K562 (cell line): Measurements from ENCODE around the gene SDHAF1. TPM values are rescaled to one million over a fixed set of nuclear protein-coding genes. Genes with fewer than 3 reads are reported as not detected.
A peak's percentile ranks its signal among the peaks of the same experiment; 100 is the strongest.

Source experiments
- ATAC-seq: fragments of 200-7000 bp; cut with Tn5 transposase; 3 replicates; pipeline ENCODE4 v1.9.1; 2020; ENCODE audit warnings: moderate library complexity
- BruUV-seq: library from RNA; stranded (reverse); fragments of 400-500 nt; replicated peaks from 2 replicates; lab custom pipeline; 2021; lab: Mats Ljungman, UMichigan
- CTCF ChIA-PET: fragments of 300-600 bp; formaldehyde crosslinking; extraction: SDS; loops from one replicate; lab custom pipeline; 2021; ENCODE audit warnings: low intra/inter-chr PET ratio; lab: Yijun Ruan, JAX
- POLR2A ChIA-PET: fragments of 300-600, 350-650 bp; sonication (Branson Sonifier 250); formaldehyde crosslinking; extraction: SDS; loops from one replicate; lab custom pipeline; 2021; ENCODE audit warnings: antibody characterized with exemption, inconsistent platforms; lab: Yijun Ruan, JAX
- DNase-seq, 4 experiments: peaks; one replicate each; pipeline versions ENCODE4 v3.0.0 to v3.0.0-alpha.2; 2011 to 2018; ENCODE audit warnings: low spot score in 3 of 4, mixed read lengths in 3 of 4; ENCODE audit errors: extremely low read depth in 1 of 4
- FAIRE-seq: peaks from 2 replicates; lab custom pipeline; 2011; peaks lifted over from hg19 to GRCh38; lab: Jason Lieb, UNC
- H2AFZ ChIP-seq: 2 replicates; pipeline ENCODE4 v1.6.0; 2011; ENCODE audit warnings: low read depth, low read length, control low read depth, inconsistent platforms
- H3K27ac ChIP-seq: fragments of 200-600 bp; 3 replicates; pipeline ENCODE4 v1.8.0; 2011; ENCODE audit warnings: low read depth, mild to moderate bottlenecking, control low read depth, inconsistent platforms, low read length, moderate library complexity, mixed read lengths; ENCODE audit errors: extremely low read depth
- H3K27me3 ChIP-seq, 2 experiments: fragments of 300-600 bp in 1 of 2; 2 replicates in 1 of 2; 3 replicates in 1 of 2; pipeline versions ENCODE4 v1.6.0 to v1.8.0; 2011; ENCODE audit warnings: inconsistent platforms in 2 of 2, low read length in 2 of 2, mild to moderate bottlenecking in 1 of 2, mixed read lengths in 1 of 2, moderate library complexity in 1 of 2; ENCODE audit not compliant: control insufficient read depth in 2 of 2, insufficient read depth in 2 of 2
- H3K36me3 ChIP-seq: fragments of 300-600 bp; 3 replicates; pipeline ENCODE4 v1.8.0; 2011; ENCODE audit warnings: mild to moderate bottlenecking, low read length, inconsistent platforms; ENCODE audit not compliant: control insufficient read depth, insufficient read depth
- H3K4me1 ChIP-seq, 2 experiments: fragments of 200-600 bp in 1 of 2; replicated peaks in 1 of 2; 2 replicates in 1 of 2; 3 replicates in 1 of 2; pipeline versions ENCODE4 v1.5.1 to v1.8.0; 2011; ENCODE audit warnings: inconsistent platforms in 2 of 2, low read length in 2 of 2, mild to moderate bottlenecking in 1 of 2, mixed read lengths in 1 of 2, moderate library complexity in 1 of 2; ENCODE audit not compliant: control insufficient read depth in 2 of 2, insufficient read depth in 2 of 2
- H3K4me2 ChIP-seq: 2 replicates; pipeline ENCODE4 v1.6.1; 2011; ENCODE audit warnings: low read length, control low read depth, inconsistent platforms, mixed read lengths; ENCODE audit not compliant: insufficient read depth
- H3K4me3 ChIP-seq: fragments of 200-600 bp; sonication (generic), shearing (Covaris generic); 2 replicates; pipeline ENCODE4 v1.5.1; 2016; ENCODE audit warnings: control low read depth, inconsistent platforms
- H3K79me2 ChIP-seq: fragments of 200-600 bp; 3 replicates; pipeline ENCODE4 v1.8.0; 2011; ENCODE audit warnings: low read length, inconsistent platforms; ENCODE audit not compliant: control insufficient read depth, insufficient read depth
- H3K9ac ChIP-seq, 2 experiments: 2 replicates each; pipeline versions ENCODE4 v1.6.0 to v1.6.1; 2011; ENCODE audit warnings: low read depth in 2 of 2, low read length in 2 of 2, control low read depth in 1 of 2, inconsistent platforms in 1 of 2, mild to moderate bottlenecking in 1 of 2, mixed read lengths in 1 of 2; ENCODE audit not compliant: insufficient read depth in 1 of 2
- H3K9me1 ChIP-seq: one replicate; pipeline ENCODE4 v1.6.0; 2011; ENCODE audit warnings: inconsistent platforms, mild to moderate bottlenecking, low read length, moderate library complexity; ENCODE audit not compliant: control insufficient read depth, insufficient read depth
- H3K9me3 ChIP-seq: replicated peaks from 2 replicates; pipeline ENCODE4 v1.5.1; 2011; ENCODE audit warnings: low read depth, low read length, inconsistent platforms; ENCODE audit not compliant: control insufficient read depth, insufficient read depth
- H4K20me1 ChIP-seq: replicated peaks from 2 replicates; pipeline ENCODE4 v1.6.1; 2011; ENCODE audit warnings: low read length, inconsistent platforms, mixed read lengths; ENCODE audit not compliant: control insufficient read depth, insufficient read depth
- BCOR ChIP-seq: fragments of 450-650 bp; IDR thresholded peaks from 2 replicates; pipeline ENCODE4 v1.6.1; 2016
- KDM5B ChIP-seq: fragments of 200-600 bp; sonication (generic); IDR thresholded peaks from 2 replicates; pipeline ENCODE4 v1.6.1; 2012; ENCODE audit warnings: low read depth, mild to moderate bottlenecking, moderate library complexity, low read length, control low read depth, inconsistent platforms; ENCODE audit not compliant: insufficient replicate concordance
- MAFG ChIP-seq: fragments of 450-650 bp; conservative IDR thresholded peaks from 2 replicates; pipeline ENCODE4 v1.6.1; 2016; ENCODE audit warnings: missing genetic modification characterization, missing compliant biosample characterization
- MYNN ChIP-seq, 2 experiments: sonication (generic); formaldehyde crosslinking in 1 of 2; IDR thresholded peaks; 2 replicates each; pipeline versions ENCODE4 v1.5.0 to v1.6.1; 2016 to 2020; ENCODE audit warnings: antibody characterized with exemption in 1 of 2, missing genetic modification reagents in 1 of 2
- NCOA1 ChIP-seq: fragments of 450-650 bp; IDR thresholded peaks from 2 replicates; pipeline ENCODE4 v1.6.1; 2016; ENCODE audit warnings: low read depth
- NR4A1 ChIP-seq, 2 experiments: fragments of 250-450 bp in 1 of 2; fragments of 450-650 bp in 1 of 2; sonication (Bioruptor Pico) in 1 of 2; IDR thresholded peaks; 2 replicates each; pipeline versions ENCODE4 v1.4.0 to v1.6.1; 2016 to 2020; ENCODE audit warnings: mild to moderate bottlenecking in 2 of 2, missing compliant biosample characterization in 1 of 2, missing genetic modification characterization in 1 of 2, moderate library complexity in 1 of 2
- RBM25 ChIP-seq: fragments of 200-400 bp; formaldehyde crosslinking; IDR thresholded peaks from 2 replicates; pipeline ENCODE4 v1.6.1; 2018; ENCODE audit warnings: low read length, low read depth, moderate library complexity; ENCODE audit not compliant: severe bottlenecking
- ZNF165 ChIP-seq: fragments of 250-450 bp; sonication (Bioruptor Pico); IDR thresholded peaks from 2 replicates; pipeline ENCODE4 v1.4.0; 2020; ENCODE audit warnings: borderline replicate concordance
- ZSCAN29 ChIP-seq: fragments of 450-650 bp; IDR thresholded peaks from 2 replicates; pipeline ENCODE4 v1.6.1; 2017
- WGBS: fragments of 100-300 bp; shearing (Covaris generic); methylation state at CpG from one replicate; pipeline ENCODE4 v1.1.6; 2016; ENCODE audit warnings: low coverage, mixed read lengths; ENCODE audit not compliant: insufficient coverage; ENCODE audit errors: missing lambda C conversion rate; 5-methylcytosine and 5-hydroxymethylcytosine counted together
- in situ Hi-C: fragments of 300-500 bp; cut with MboI; formaldehyde crosslinking; loops from 4 replicates; pipeline ENCODE4 v1.15.0; 2018; ENCODE audit warnings: inconsistent platforms, mixed read lengths
- intact Hi-C: fragments of 100-400 bp; cut with micrococcal nuclease; formaldehyde crosslinking; loops from 2 replicates; pipeline ENCODE4 v1.14.2; 2022
- polyA plus RNA-seq, 8 experiments: library from polyadenylated mRNA; depleted of rRNA in 4 of 8; stranded (reverse) in 5 of 8; unstranded in 3 of 8; fragments of >200 nt; fragmentation: Nextera tagmentation in 2 of 8; fragmentation: Illumina TruSeq in 1 of 8; extraction: Ambion mirVana in 2 of 8; extraction: Trizol in 1 of 8; gene quantifications; 2 replicates each; pipeline versions ENCODE4 v1.2.1 to v1.2.3, GENCODE V29; 2011 to 2014; ENCODE audit warnings: inconsistent platforms in 1 of 8, missing spikeins in 1 of 8
- total RNA-seq, 7 experiments: library from RNA; depleted of rRNA in 6 of 7; stranded (reverse); fragments of >200 nt in 6 of 7; fragmentation: Illumina TruSeq in 2 of 7; extraction: Trizol in 2 of 7; gene quantifications; 2 replicates each; pipeline versions ENCODE4 v1.2.1 to v1.2.3, GENCODE V29; 2011 to 2021; ENCODE audit warnings: low replicate concordance in 1 of 7
- TF ChIP-seq, protein P1 (sequence below): sonication (generic); formaldehyde crosslinking; IDR thresholded peaks from 2 replicates; pipeline ENCODE4 v1.8.0; 2022; ENCODE audit warnings: mild to moderate bottlenecking, missing genetic modification reagents
- TF ChIP-seq, protein P2 (sequence below): sonication (generic); formaldehyde crosslinking; IDR thresholded peaks from 2 replicates; pipeline ENCODE4 v1.5.0; 2020; ENCODE audit warnings: missing genetic modification reagents

Gene SDHAF1
- total and polyA plus RNA-seq, 9 of the 15 experiments (the other 6 are each of a cell fraction or from before 2014, with no cell fraction given): 0.42 to 55.7 (median 18.8) TPM

DNA sequence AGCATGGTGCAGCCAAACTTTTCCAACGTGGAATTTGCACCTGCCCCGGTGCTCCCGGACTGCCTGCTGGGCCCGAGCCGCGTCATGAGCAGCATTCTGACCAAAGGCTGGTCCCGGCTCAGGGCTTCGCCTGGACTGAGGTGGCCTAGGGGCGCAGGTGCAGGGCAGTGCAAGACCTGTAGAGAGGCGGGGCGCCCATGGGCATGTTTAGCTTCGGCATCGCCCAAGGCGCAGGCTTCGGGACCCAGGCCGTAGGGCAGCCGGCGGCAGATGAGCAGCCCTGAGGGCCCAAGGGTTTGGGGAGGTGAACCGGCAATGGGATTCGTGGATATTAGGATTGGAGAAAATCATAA is 35.0 kb upstream of the SDHAF1 start (continued):
- TF ChIP-seq, protein P1, sequence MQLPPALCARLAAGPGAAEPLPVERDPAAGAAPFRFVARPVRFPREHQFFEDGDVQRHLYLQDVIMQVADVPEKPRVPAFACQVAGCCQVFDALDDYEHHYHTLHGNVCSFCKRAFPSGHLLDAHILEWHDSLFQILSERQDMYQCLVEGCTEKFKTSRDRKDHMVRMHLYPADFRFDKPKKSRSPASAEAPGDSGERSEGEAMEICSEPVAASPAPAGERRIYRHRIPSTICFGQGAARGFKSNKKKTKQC (CRISPR knock-in tag): no peak
- no peak for TF ChIP-seq KDM5B
- TF ChIP-seq, protein P2, sequence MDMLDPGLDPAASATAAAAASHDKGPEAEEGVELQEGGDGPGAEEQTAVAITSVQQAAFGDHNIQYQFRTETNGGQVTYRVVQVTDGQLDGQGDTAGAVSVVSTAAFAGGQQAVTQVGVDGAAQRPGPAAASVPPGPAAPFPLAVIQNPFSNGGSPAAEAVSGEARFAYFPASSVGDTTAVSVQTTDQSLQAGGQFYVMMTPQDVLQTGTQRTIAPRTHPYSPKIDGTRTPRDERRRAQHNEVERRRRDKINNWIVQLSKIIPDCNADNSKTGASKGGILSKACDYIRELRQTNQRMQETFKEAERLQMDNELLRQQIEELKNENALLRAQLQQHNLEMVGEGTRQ (CRISPR knock-in tag): no peak
- no peak for TF ChIP-seq MAFG (tag)
- TF ChIP-seq ZNF165: no peak

DNA sequence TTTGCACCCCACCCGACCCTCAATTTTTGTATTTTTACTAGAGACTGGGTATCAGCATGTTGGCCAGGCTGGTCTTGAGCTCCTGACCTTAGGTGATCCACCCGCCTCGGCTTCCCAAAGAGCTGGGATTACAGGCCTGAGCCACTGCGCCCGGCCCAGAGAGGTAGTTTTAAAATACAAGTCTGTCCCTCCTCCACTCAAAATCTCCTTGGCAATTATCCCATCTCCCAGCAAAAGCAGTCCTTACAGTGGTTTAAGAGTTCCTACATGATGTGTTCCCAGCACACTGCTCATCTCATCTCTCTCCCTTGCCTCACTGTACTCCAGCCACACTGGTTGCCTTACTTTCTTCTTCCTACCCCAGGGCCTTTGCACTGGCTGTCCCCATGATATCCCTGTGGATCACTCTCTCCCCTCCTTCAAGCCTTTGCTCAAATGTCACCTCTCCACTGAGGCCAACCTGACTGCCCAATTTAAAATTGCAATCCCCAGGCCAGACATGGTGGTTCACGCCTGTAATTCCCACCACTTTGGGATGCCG is 34.5 kb upstream of the SDHAF1 start:
- H3K9me1 ChIP-seq: no peaks in the 10 kb centered on the region
- H3K9ac ChIP-seq: no peak overlapping the region
- CTCF ChIA-PET: no interaction called here
- DNase-seq (no peak), ATAC-seq (no peak)
- no peak overlapping the region for H3K4me2 ChIP-seq
- H3K4me1 ChIP-seq: peaks cover 0 to 14% of the 10 kb centered on the region in 2 experiments; a peak in 2 of 5 replicates
- no peaks in the 10 kb centered on the region for H3K9me3 ChIP-seq
- intact Hi-C loops: no loop called here
- WGBS: 5% methylated on average over 7 of the region's 7 CpGs
- POLR2A ChIA-PET: interaction anchor here (0.7 kb wide), 1 partner anchor 134 kb away, joined by 3 read pairs; no protein-coding TSS in a partner anchor
- H3K36me3 ChIP-seq: no peaks in the 10 kb centered on the region
- TF ChIP-seq ZSCAN29: no peak
- peak; percentile 57 for TF ChIP-seq RBM25
- TF ChIP-seq BCOR: 0 out of 2 replicates have a peak, but pooled peaks have one; percentile 32
- TF ChIP-seq NR4A1 (CRISPR knock-in tag; IDR thresholded peaks at IDR 0.05): no peak
- TF ChIP-seq NR4A1 (tag; IDR thresholded peaks at IDR 0.05): no peak
- peak; percentile 96 for TF ChIP-seq MYNN (IDR thresholded peaks at IDR 0.05)
- no peak for TF ChIP-seq MYNN (CRISPR knock-in tag; IDR thresholded peaks at IDR 0.05)
- no peak for TF ChIP-seq NCOA1
- TF ChIP-seq, all 486 proteins: peak for 3
- H3K79me2 ChIP-seq: no peaks in the 10 kb centered on the region
- no peaks in the 10 kb centered on the region for H4K20me1 ChIP-seq
- peaks cover 30 to 39% of the 10 kb centered on the region in 2 experiments; a peak in 3 of 5 replicates for H3K27me3 ChIP-seq
- H2AFZ ChIP-seq: no peak overlapping the region
- FAIRE-seq: no peak
- H3K27ac ChIP-seq: no peak overlapping the region
- no TSS peak for BruUV-seq
- in situ Hi-C loops: no loop called here
- no peak overlapping the region for H3K4me3 ChIP-seq
